ENCODE data around the gene HIKESHI. TPM values are rescaled to one million over a fixed set of nuclear protein-coding genes. Genes with fewer than 3 reads are reported as not detected.
"Not testable (repeated sequence)": the region's sequence is repeated elsewhere in the genome, so short reads cannot be mapped to it uniquely, and the experiment has no call there.

The HIKESHI gene
- total and polyA plus RNA-seq, 3 donors from 2014 or later = 34.1 to 48.7 (median 38.1) TPM

GRCh38 chr11:86291466-86292262 lies 10.4 kb upstream of the HIKESHI start:
- Histone ChIP-seq H3K27me3 (no peaks in the 10 kb centered on the region), H3K27ac (no peak overlapping the region), H3K4me3 (no peak overlapping the region), H3K4me1 (no peaks in the 10 kb centered on the region), H3K9me3 (no peaks in the 10 kb centered on the region), H3K36me3 (ENCODE audit: low read depth, missing control alignments) (no peaks in the 10 kb centered on the region)
- no peak for TF ChIP-seq POLR2A (IDR thresholded peaks at IDR 0.05)
- TF ChIP-seq, protein P1, sequence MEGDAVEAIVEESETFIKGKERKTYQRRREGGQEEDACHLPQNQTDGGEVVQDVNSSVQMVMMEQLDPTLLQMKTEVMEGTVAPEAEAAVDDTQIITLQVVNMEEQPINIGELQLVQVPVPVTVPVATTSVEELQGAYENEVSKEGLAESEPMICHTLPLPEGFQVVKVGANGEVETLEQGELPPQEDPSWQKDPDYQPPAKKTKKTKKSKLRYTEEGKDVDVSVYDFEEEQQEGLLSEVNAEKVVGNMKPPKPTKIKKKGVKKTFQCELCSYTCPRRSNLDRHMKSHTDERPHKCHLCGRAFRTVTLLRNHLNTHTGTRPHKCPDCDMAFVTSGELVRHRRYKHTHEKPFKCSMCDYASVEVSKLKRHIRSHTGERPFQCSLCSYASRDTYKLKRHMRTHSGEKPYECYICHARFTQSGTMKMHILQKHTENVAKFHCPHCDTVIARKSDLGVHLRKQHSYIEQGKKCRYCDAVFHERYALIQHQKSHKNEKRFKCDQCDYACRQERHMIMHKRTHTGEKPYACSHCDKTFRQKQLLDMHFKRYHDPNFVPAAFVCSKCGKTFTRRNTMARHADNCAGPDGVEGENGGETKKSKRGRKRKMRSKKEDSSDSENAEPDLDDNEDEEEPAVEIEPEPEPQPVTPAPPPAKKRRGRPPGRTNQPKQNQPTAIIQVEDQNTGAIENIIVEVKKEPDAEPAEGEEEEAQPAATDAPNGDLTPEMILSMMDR (IDR thresholded peaks at IDR 0.05) = peak; percentile 52 to 66 (median 55)
- DNase-seq = peak; percentile 60
- 48 to 50% methylated on average over 3 of the region's 3 CpGs for WGBS, 2 donors
- intact Hi-C loops (cut with DNase I; ENCODE audit: low total_unique reads) = no loop called here

GRCh38 chr11:86292912-86293616 lies 9.0 kb upstream of the HIKESHI start:
- Histone ChIP-seq H3K4me1 (no peaks in the 10 kb centered on the region), H3K9me3 (no peaks in the 10 kb centered on the region), H3K4me3 (no peak overlapping the region), H3K36me3 (ENCODE audit: low read depth, missing control alignments) (no peaks in the 10 kb centered on the region), H3K27ac (no peak overlapping the region), H3K27me3 (no peaks in the 10 kb centered on the region)
- DNase-seq = no peak
- no peak for TF ChIP-seq POLR2A (IDR thresholded peaks at IDR 0.05)
- TF ChIP-seq, protein P1 (IDR thresholded peaks at IDR 0.05) = no peak
- WGBS, 2 donors = 88 to 89% methylated on average over 6 of the region's 6 CpGs
- intact Hi-C loops (cut with DNase I; ENCODE audit: low total_unique reads) = no loop called here

DNA sequence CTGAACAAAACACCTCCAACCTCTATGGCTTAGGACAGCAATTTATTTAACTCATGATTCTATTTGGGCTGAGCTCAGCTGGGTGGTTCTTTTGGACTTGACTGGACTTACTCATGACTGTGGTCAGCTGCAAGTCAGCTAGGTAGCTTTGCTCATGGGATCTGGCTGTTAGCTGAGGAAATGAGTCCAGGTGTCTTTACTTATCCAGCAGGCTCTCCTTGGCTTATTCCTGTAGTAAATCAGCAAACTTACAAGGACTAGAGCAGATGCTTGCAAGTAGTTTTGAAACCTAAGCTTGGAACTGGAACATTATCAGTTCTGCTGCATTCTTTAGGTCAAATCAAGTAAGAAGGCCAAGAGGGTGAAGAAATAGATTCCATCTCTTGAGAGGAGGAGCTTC lies 8.0 kb upstream of the HIKESHI start:
- Histone ChIP-seq H3K4me1 (no peaks in the 10 kb centered on the region), H3K4me3 (no peak overlapping the region), H3K27ac (no peak overlapping the region), H3K36me3 (ENCODE audit: low read depth, missing control alignments) (no peaks in the 10 kb centered on the region), H3K27me3 (no peaks in the 10 kb centered on the region), H3K9me3 (no peaks in the 10 kb centered on the region)
- no peak for TF ChIP-seq POLR2A (IDR thresholded peaks at IDR 0.05)
- TF ChIP-seq, protein P1 (IDR thresholded peaks at IDR 0.05) = no peak
- no peak for DNase-seq
- intact Hi-C loops (cut with DNase I; ENCODE audit: low total_unique reads) = no loop called here

GRCh38 chr11:86301742-86302091 lies 323 bp upstream of the HIKESHI start:
- intact Hi-C loops (cut with DNase I; ENCODE audit: low total_unique reads) = no loop called here
- no peaks in the 10 kb centered on the region for H3K9me3 ChIP-seq
- H3K4me3 ChIP-seq = peak overlapping the region; percentile 69 to 92
- no peaks in the 10 kb centered on the region for H3K27me3 ChIP-seq
- peak overlapping the region in 1 of 2 donors; percentile 91 for H3K27ac ChIP-seq
- no peaks in the 10 kb centered on the region for H3K36me3 ChIP-seq (ENCODE audit: low read depth, missing control alignments)
- DNase-seq = no peak
- peaks cover 11% of the 10 kb centered on the region for H3K4me1 ChIP-seq
- TF ChIP-seq POLR2A (IDR thresholded peaks at IDR 0.05) = no peak
- 3 to 5% methylated on average over 6 of the region's 6 CpGs for WGBS, 2 donors

GRCh38 chr11:86303257-86303656 lies 1.2 kb downstream of the HIKESHI start:
- DNase-seq = no peak
- no peak overlapping the region for H3K27ac ChIP-seq
- intact Hi-C loops (cut with DNase I; ENCODE audit: low total_unique reads) = no loop called here
- H3K4me1 ChIP-seq = peaks cover 11% of the 10 kb centered on the region
- WGBS, 2 donors = 56 to 60% methylated on average over 2 of the region's 2 CpGs
- no peaks in the 10 kb centered on the region for H3K9me3 ChIP-seq
- H3K36me3 ChIP-seq (ENCODE audit: low read depth, missing control alignments) = no peaks in the 10 kb centered on the region
- TF ChIP-seq, protein P1 (IDR thresholded peaks at IDR 0.05) = no peak
- TF ChIP-seq POLR2A (IDR thresholded peaks at IDR 0.05) = no peak
- H3K27me3 ChIP-seq = no peaks in the 10 kb centered on the region
- H3K4me3 ChIP-seq = no peak overlapping the region

GRCh38 chr11:86308710-86309109 lies 6.7 kb downstream of the HIKESHI start:
- H3K4me3 ChIP-seq; H3K9me3 ChIP-seq; intact Hi-C loops (cut with DNase I; ENCODE audit: low total_unique reads); DNase-seq; H3K4me1 ChIP-seq; H3K27ac ChIP-seq; H3K27me3 ChIP-seq; H3K36me3 ChIP-seq (ENCODE audit: low read depth, missing control alignments): not testable (repeated sequence)
- 97 to 98% methylated on average over 4 of the region's 4 CpGs for WGBS, 2 donors
